NCI-H146 (cell line): ENCODE data around the gene BAZ1B.
A peak's percentile ranks its signal among the peaks of the same experiment; 100 is the strongest.
"Not testable (repeated sequence)": the region's sequence is repeated elsewhere in the genome, so short reads cannot be mapped to it uniquely, and the experiment has no call there.

ENCODE experiments used
- DNase-seq: peaks from one replicate; lab custom pipeline; 2025; lab: John Stamatoyannopoulos, UW

BAZ1B gene

DNA sequence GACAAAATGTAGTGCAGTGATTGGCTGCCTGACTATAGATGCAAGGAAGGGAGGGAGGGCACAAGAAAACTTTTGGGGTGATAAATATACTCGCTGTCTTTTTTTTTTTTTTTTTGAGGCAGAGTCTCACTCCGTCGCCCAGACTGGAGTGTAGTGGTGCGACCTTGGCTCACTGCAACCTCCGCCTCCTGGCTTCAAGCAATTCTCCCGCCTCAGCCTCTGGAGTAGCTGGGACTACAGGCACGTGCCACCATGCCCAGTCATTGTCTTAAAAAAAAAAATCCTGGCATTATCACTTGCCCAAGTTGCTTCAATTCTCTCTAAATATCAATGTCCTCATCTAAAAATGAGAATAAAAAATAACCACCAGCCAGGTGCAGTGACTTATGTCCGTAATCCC, 96.1 kb downstream of the BAZ1B start:
- no peak for DNase-seq

DNA sequence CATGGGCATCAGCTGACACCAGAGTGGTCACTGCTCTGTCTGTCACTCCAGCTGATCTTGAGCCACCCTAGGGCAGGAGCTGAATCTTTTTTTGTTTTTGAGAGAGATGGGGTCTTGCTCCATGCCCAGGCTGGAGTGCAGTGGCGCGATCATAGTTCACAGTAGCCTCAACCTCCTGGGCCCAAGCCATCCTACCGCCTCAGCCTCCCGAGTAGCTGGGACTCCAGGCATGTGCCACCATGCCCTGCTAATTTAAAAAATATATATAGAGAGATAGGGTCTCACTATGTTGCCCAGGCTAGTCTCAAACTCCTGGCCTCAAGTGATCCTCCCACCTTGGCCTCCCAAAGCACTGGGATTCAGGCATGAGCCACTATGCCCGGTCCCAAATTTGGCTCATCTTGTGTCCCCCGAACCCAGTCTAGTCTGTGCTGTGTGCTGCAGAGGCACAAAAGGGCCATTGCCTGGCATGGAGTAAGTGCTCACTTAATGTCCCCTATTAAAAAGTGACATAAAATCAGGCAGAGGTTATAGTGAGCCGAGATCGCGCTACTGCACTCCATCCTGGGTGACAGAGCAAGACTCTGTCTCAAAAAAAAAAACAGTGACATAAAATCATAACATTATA, 96.6 kb downstream of the BAZ1B start:
- DNase-seq = no peak

- no peak for DNase-seq
Measured at GRCh38 chr7:73424489-73424885, 97.6 kb downstream of the BAZ1B start.

- DNase-seq = no peak
Measured at GRCh38 chr7:73423519-73424488, 98.3 kb downstream of the BAZ1B start.

DNA sequence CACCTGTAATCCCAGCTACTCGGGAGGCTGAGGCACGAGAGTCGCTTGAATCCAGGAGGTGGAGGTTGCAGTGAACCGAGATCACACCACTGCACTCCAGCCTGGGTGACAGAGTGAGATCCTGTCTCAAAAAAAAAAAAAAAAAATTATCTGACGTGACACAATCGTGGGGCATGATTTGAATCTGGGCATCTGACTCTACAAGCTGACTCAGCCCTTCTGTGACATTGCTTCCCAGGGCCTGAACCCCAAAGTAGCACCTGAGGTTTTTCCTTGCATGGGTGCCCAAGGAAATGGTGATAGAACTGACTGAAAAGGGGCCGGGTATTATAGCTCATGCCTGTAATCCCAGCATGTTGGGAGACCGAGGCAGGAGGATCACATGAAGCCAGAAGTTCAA, 101.5 kb downstream of the BAZ1B start:
- DNase-seq = not testable (repeated sequence)

- DNase-seq = peak; percentile 70
Measured at GRCh38 chr7:73420016-73420415, 102.1 kb downstream of the BAZ1B start.

- no peak for DNase-seq
Measured at GRCh38 chr7:73418113-73418703, 103.9 kb downstream of the BAZ1B start.

DNA sequence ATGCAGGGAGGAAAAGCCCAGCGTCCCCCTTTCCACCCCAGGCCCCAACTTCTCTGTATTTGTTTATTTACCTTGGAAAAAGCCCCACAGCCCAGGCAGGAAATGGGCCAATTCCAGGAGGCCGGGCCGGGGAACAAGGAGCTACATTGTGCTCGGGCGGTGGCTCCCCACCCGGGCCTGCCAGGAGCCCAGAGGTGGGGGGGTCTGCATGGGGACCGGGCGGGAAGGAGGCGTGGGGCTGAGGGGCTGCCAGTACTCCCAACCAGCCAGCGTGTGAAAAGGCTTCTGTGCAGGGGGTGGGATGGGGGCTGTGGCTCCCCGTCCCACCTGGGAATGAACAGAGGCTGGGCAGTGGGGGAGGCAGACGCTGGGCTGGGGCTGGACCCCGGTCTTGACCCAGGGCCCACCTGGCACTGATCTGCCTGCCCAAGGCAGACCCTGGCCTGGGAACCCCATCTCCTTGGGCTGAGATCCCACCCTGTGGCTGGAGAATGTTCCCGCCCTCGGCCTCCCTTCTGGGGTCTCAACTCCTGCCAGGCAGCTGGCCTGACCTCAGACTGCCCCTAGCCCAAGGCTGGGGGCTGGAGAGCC, 111.5 kb downstream of the BAZ1B start:
- not testable (repeated sequence) for DNase-seq

DNA sequence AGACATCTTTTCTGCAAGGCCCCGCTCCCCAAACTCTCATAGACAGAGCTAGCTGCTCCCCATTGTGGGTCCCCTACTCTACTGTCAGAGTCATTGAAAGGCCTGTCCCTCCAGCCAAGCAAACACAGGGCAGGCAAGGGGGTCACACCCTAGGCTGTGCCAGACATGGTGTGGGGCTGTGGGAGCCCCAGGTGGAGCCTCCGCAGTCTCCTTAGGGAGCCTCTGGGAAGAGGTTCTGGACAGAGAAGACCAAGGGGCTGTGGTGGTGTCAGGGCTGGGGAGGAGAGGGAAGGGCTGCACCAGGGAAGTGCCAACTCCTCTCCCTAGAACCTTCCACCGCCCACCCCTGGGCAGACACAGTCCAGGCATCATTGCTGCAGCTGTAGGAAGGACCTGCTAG, 117.2 kb downstream of the BAZ1B start:
- DNase-seq = not testable (repeated sequence)

GRCh38 chr7:73399185-73400050, 122.7 kb downstream of the BAZ1B start:
- not testable (repeated sequence) for DNase-seq

- DNase-seq = no peak
Measured at GRCh38 chr7:73397521-73398281, 124.4 kb downstream of the BAZ1B start.

- DNase-seq = no peak
Measured at GRCh38 chr7:73395538-73396503, 126.3 kb downstream of the BAZ1B start.

GRCh38 chr7:73394422-73394821, 127.7 kb downstream of the BAZ1B start:
- DNase-seq = no peak

GRCh38 chr7:73391396-73391795, 130.7 kb downstream of the BAZ1B start:
- no peak for DNase-seq
